OCI-LY7 (cell line): ENCODE data around the gene RMP24.

Experiments
- BruUV-seq: library from RNA; stranded (reverse); fragments of 400-500 nt; replicated peaks from 2 replicates; lab custom pipeline; 2021; lab: Mats Ljungman, UMichigan
- CTCF ChIA-PET: fragments of 300-600 bp; sonication (Branson Sonifier 250); formaldehyde crosslinking; loops from one replicate; lab custom pipeline; 2022; ENCODE audit warnings: antibody characterized with exemption; ENCODE audit not compliant: unreplicated experiment; lab: Charles Lee
- POLR2A ChIA-PET: fragments of 300-600 bp; sonication (Branson Sonifier 250); formaldehyde crosslinking; loops from one replicate; lab custom pipeline; 2022; ENCODE audit warnings: antibody characterized with exemption; lab: Charles Lee
- DNase-seq: peaks from one replicate; pipeline ENCODE4 v3.0.0-alpha.2; 2015; ENCODE audit warnings: low spot score
- H2AFZ ChIP-seq: fragments of 200-600 bp; sonication (generic), shearing (Covaris generic); 2 replicates; pipeline ENCODE4 v1.6.1; 2014; ENCODE audit warnings: mild to moderate bottlenecking, antibody characterized with exemption, low read length, moderate library complexity
- H3K27ac ChIP-seq: fragments of 200-600 bp; sonication (generic); 2 replicates; pipeline ENCODE4 v1.5.1; 2014; ENCODE audit warnings: mixed run types, low read depth, mild to moderate bottlenecking, moderate library complexity, low read length, inconsistent platforms; ENCODE audit not compliant: poor library complexity, severe bottlenecking
- H3K36me3 ChIP-seq: fragments of 200-600 bp; sonication (generic); 2 replicates; pipeline ENCODE4 v1.6.1; 2014; ENCODE audit warnings: mild to moderate bottlenecking, antibody characterized with exemption, low read length, moderate library complexity, mixed read lengths; ENCODE audit not compliant: insufficient read depth
- H3K4me1 ChIP-seq: fragments of 200-600 bp; sonication (generic); 2 replicates; pipeline ENCODE4 v1.5.1; 2014; ENCODE audit warnings: mild to moderate bottlenecking, low read length; ENCODE audit not compliant: insufficient read depth, poor library complexity, severe bottlenecking
- H3K4me2 ChIP-seq: fragments of 200-600 bp; sonication (generic); 2 replicates; pipeline ENCODE4 v1.6.1; 2014; ENCODE audit warnings: mild to moderate bottlenecking, low read length
- H3K4me3 ChIP-seq: fragments of 200-600 bp; sonication (generic); 2 replicates; pipeline ENCODE4 v1.5.1; 2014; ENCODE audit warnings: mild to moderate bottlenecking, low read depth, low read length; ENCODE audit not compliant: poor library complexity, severe bottlenecking
- H3K79me2 ChIP-seq: fragments of 200-600 bp; sonication (generic); 2 replicates; pipeline ENCODE4 v1.6.1; 2016; ENCODE audit warnings: low read depth, mild to moderate bottlenecking, low read length, moderate library complexity, mixed read lengths; ENCODE audit not compliant: insufficient read depth
- H3K9me2 ChIP-seq: fragments of 200-600 bp; sonication (generic); 2 replicates; pipeline ENCODE4 v1.6.1; 2016; ENCODE audit warnings: mild to moderate bottlenecking, low read length, mixed read lengths; ENCODE audit not compliant: insufficient read depth
- H3K9me3 ChIP-seq: fragments of 200-600 bp; sonication (generic); 2 replicates; pipeline ENCODE4 v1.6.1; 2014; ENCODE audit warnings: mild to moderate bottlenecking, mixed run types, low read length, mixed read lengths
- H4K20me1 ChIP-seq: fragments of 200-600 bp; sonication (generic); 2 replicates; pipeline ENCODE4 v1.6.1; 2014; ENCODE audit warnings: mild to moderate bottlenecking, antibody characterized with exemption, low read length, moderate library complexity, mixed read lengths; ENCODE audit not compliant: insufficient read depth
- EZH2phosphoT487 ChIP-seq: fragments of 200-600 bp; sonication (generic); IDR thresholded peaks from 2 replicates; pipeline ENCODE4 v1.6.1; 2018; ENCODE audit warnings: low read depth, borderline replicate concordance, mild to moderate bottlenecking, mixed run types, antibody characterized with exemption, low read length, moderate library complexity, mixed read lengths
- intact Hi-C: fragments of 100-400 bp; cut with micrococcal nuclease; formaldehyde crosslinking; loops from one replicate; pipeline ENCODE4 v1.10.0; 2022; ENCODE audit not compliant: unreplicated experiment
- TF ChIP-seq, protein P1 (sequence below): fragments of 200-600 bp; sonication (generic); conservative IDR thresholded peaks from 2 replicates; pipeline ENCODE4 v1.5.1; 2014; ENCODE audit warnings: mild to moderate bottlenecking, antibody characterized with exemption, low read length, moderate library complexity, mixed read lengths

The RMP24 gene

DNA sequence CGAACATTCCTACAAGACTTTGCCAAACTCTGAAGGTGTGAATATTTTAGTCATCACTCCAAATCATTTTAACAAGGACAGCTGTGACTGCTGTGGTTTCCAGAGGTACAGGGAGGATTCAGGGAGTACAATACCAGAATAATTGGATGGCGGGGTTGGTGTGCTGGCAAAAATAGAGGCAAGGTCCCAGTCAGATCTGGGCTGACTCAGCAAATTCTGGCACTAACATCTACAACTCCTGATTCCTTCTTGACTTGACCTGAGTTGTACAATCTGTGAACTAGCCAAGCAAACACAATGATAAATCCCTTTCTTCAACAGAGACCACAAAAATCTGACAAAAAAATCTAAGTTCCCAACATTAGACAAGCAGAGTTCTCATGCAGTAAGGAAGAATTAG lies 40.4 kb downstream of the RMP24 start:
- BruUV-seq, result no TSS peak
- CTCF ChIA-PET, result no interaction called here
- Histone ChIP-seq H3K36me3 (no peaks in the 10 kb centered on the region), H2AFZ (no peak overlapping the region), H3K27ac (no peak overlapping the region), H3K4me1 (peaks cover 20% of the 10 kb centered on the region), H4K20me1 (peaks cover 4% of the 10 kb centered on the region), H3K9me2 (no peaks in the 10 kb centered on the region), H3K9me3 (no peaks in the 10 kb centered on the region), H3K4me3 (no peak overlapping the region), H3K79me2 (no peaks in the 10 kb centered on the region), H3K4me2 (no peak overlapping the region)
- POLR2A ChIA-PET, result no interaction called here
- no peak for TF ChIP-seq EZH2phosphoT487
- TF ChIP-seq, protein P1, sequence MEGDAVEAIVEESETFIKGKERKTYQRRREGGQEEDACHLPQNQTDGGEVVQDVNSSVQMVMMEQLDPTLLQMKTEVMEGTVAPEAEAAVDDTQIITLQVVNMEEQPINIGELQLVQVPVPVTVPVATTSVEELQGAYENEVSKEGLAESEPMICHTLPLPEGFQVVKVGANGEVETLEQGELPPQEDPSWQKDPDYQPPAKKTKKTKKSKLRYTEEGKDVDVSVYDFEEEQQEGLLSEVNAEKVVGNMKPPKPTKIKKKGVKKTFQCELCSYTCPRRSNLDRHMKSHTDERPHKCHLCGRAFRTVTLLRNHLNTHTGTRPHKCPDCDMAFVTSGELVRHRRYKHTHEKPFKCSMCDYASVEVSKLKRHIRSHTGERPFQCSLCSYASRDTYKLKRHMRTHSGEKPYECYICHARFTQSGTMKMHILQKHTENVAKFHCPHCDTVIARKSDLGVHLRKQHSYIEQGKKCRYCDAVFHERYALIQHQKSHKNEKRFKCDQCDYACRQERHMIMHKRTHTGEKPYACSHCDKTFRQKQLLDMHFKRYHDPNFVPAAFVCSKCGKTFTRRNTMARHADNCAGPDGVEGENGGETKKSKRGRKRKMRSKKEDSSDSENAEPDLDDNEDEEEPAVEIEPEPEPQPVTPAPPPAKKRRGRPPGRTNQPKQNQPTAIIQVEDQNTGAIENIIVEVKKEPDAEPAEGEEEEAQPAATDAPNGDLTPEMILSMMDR, result no peak
- intact Hi-C loops, result no loop called here
- DNase-seq, result no peak

DNA sequence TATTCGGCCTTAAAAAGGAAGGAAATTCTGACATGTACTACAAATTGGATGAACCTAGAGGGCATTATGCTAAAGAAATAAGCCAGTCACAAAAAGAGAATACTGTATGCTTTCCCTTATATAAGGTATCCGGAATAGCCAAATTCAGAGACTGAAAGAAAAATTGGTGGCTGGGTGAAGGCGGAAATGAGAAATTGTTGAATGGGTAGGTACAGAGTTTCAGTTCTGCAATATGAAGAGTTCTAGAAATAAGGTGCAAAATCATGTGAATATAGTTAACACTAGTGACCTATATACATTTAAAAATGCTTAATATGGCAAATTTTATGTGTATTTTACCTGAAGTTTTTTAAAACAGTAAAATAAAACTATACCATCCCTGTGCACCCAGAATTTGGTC lies 43.1 kb downstream of the RMP24 start:
- Histone ChIP-seq H3K4me1 (peaks cover 20% of the 10 kb centered on the region), H3K36me3 (no peaks in the 10 kb centered on the region), H3K4me2 (peak overlapping the region; percentile 44), H3K79me2 (no peaks in the 10 kb centered on the region), H3K4me3 (no peak overlapping the region), H2AFZ (no peak overlapping the region), H3K27ac (peak overlapping the region; percentile 6), H3K9me3 (no peaks in the 10 kb centered on the region), H4K20me1 (peaks cover 4% of the 10 kb centered on the region), H3K9me2 (no peaks in the 10 kb centered on the region)
- intact Hi-C loops, result loop anchor here (5.0 kb wide), 4 partner anchors 52 to 267 kb away; partner anchors contain the start of gene RPRD1A
- TF ChIP-seq, protein P1, result no peak
- no peak for TF ChIP-seq EZH2phosphoT487
- ChIA-PET POLR2A (no interaction called here), CTCF (no interaction called here)
- BruUV-seq, result no TSS peak
- peak; percentile 58 for DNase-seq

DNA sequence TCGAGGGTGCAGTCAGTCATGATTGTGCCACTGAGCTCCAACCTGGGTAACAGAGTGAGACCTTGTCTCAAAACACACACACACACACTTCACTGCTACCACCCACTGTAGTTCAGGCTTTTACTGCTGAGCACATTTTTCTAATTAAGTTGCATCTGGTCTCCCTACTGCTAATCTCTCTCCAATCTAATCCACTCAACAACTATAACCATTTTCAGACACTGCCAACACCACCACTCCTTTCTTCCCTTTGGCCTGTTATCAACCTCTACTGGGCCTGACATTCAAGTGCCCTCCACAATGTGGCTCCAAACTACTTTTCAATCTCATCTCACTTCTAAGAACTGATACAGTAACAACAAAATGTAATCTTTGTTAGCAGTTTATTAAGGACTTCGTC lies 44.8 kb downstream of the RMP24 start:
- Histone ChIP-seq H3K9me2 (no peaks in the 10 kb centered on the region), H3K4me3 (no peak overlapping the region), H3K36me3 (no peaks in the 10 kb centered on the region), H3K4me1 (peaks cover 20% of the 10 kb centered on the region), H2AFZ (no peak overlapping the region), H4K20me1 (peaks cover 4% of the 10 kb centered on the region), H3K27ac (no peak overlapping the region), H3K79me2 (no peaks in the 10 kb centered on the region), H3K9me3 (no peaks in the 10 kb centered on the region), H3K4me2 (no peak overlapping the region)
- TF ChIP-seq, protein P1, result no peak
- no peak for TF ChIP-seq EZH2phosphoT487
- ChIA-PET POLR2A (interaction anchor here (1.0 kb wide), 1 partner anchor 11 kb away, joined by 3 read pairs; no protein-coding TSS in a partner anchor), CTCF (no interaction called here)
- intact Hi-C loops, result loop anchor here (5.0 kb wide), 4 partner anchors 50 to 265 kb away; partner anchors contain the start of gene RPRD1A
- no TSS peak for BruUV-seq
- DNase-seq, result no peak
